HG03196 (cell line): ENCODE results near the gene NAA25.

ENCODE experiments used
- ATAC-seq: cut with Tn5 transposase; IDR thresholded peaks from one replicate; pipeline ENCODE4 v1.9.1; 2021; ENCODE audit not compliant: unreplicated experiment

Gene NAA25

GRCh38 chr12:111980598-111980997, 128.0 kb downstream of the NAA25 start:
- no peak for ATAC-seq

DNA sequence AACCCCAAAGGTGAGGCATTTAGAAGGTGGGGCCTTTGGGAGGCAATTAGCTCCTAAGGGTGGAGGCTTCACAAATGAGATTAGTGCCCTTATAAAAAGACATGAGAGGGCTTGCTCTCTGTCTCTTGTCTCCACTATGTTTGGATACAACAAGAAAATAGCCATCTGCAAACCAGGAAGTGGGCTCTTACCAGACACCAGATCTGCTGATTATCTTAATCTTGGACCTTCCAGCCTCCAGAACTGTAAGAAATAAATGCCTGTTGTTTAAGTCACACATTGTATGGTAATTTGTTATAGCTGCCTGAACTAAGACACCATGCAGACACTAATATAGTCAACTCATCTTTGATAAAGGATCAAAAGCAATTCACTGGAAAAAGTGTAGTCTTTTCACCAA, 130.0 kb downstream of the NAA25 start:
- ATAC-seq = no peak

GRCh38 chr12:111976860-111977259, 131.7 kb downstream of the NAA25 start:
- ATAC-seq = no peak
